Fibroblast of peridontal ligament (primary cell): Measurements from ENCODE around the gene NOL9.

ENCODE experiments used
- DNase-seq: peaks from one replicate; pipeline ENCODE4 v3.0.0-alpha.2; 2010; ENCODE audit errors: extremely low read depth

NOL9 gene

DNA sequence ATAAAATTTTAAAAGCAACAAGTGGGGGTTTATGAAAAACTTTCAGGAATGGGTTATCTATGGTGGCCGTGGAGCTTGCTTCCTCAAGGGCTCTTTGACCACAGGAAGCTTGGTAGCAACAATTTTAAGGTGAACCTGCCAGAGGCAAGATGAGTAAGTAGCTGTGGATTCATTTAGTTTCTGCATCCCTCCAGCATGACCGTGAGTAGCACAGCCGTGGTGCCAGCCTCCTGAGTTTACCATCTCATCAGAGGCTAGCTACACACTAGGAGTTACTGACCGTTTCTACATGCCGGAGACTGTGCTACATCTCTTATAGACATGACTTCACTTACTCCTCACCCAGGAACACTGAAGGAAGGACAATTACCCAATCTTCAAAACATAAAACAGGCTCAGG, 32.8 kb downstream of the NOL9 start:
- no peak for DNase-seq

DNA sequence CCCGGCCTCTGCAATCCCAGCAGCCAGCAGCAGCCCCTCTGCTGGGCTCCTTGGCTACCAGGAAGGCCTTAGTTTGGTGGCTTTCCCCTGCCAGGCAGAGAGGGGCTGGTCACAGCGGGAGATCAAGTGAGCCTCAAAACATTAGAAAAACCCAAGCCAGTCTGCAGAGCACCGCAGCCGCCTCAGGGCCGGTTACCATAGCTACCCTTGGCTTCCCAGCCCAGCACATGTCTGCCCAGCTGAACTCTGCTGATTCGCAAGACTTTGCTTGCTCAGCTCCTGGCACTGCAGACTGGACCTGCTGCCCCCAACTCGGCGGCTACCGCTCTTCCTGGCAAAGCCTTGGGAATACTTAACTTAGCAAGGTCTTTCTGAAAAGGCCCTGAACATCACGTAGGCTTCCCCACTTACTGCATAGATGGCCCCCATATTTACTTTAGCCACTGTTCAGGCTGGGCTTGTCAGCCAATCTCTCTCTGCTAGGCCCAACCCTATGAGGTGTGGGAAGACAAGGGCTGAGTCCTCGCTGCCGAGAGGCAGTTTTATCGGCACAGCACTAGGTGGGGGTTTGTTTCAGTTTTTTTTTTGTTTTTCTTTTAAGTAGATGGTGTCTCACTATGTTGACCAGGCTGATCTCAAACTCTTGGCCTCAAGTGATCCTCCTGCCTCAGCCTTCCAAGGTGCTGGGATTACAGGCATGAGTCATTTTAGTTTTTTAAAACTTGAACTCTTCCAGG, 34.2 kb downstream of the NOL9 start:
- DNase-seq, result peak; percentile 83

DNA sequence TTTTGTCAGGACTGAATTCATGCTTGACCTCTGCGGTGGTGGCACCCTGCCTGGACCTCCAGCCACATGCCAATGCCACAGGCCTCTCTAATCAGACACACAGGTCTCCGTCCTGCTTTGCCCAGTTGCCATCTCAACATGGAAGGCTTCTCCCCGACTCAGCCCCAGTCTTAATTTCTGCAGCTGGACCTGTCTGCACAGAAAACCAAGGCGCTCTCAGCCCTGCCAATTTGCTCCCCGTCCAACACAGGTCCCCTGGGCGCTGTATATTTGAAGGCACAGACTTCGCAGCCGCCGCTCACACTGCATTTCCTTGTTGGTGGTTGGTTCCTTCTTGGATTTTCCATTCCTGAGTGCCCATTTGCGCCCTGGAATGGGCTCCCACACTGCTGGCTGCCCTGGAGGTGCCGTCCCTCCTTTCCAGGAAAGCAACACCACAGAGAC, 34.8 kb downstream of the NOL9 start:
- DNase-seq, result no peak

GRCh38 chr1:6517435-6517851, 36.9 kb downstream of the NOL9 start:
- no peak for DNase-seq

DNA sequence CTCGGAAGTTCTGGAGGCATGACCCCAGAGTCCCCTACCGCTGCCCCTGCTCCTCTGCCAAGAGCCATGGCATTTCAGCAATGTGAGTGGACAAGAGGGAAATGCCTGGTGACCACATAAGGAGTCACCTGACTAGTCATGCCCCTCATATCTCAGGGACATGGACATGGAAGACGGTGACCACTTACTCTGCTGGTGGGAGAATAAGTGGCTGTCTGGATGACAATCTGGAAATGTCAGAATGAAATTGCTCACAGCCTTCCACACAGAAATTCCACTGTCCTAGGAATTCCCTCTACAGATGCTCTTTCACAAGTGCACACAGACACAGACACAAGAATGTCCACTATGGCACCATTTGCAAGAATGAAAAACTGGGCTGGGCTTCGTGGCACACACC, 38.5 kb downstream of the NOL9 start:
- no peak for DNase-seq

DNA sequence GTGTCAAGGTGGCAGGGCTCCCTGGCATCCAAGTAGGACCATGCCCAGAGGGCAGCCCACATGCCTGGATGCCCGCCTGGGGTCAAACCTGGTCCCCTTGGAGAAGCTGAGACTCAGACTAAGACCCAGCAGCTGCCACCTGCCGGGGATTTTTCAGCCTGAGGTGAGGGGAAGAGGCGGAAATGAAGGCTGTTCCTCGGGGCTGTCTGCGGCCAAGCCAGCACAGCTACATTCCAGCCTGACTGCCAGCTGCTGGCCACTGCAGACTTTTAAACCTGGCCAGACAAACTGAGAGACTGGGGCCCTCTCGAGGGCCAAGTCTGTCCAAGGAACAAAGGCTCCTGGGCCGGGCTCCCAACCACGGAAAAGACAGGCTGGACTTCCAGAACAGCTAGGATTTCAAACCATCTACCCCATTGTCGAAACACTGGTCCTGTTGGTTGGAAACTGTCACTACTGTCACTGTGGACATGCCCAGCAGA, 41.0 kb downstream of the NOL9 start:
- DNase-seq, result no peak

- no peak for DNase-seq
Observed at GRCh38 chr1:6512908-6513280, 41.4 kb downstream of the NOL9 start.

DNA sequence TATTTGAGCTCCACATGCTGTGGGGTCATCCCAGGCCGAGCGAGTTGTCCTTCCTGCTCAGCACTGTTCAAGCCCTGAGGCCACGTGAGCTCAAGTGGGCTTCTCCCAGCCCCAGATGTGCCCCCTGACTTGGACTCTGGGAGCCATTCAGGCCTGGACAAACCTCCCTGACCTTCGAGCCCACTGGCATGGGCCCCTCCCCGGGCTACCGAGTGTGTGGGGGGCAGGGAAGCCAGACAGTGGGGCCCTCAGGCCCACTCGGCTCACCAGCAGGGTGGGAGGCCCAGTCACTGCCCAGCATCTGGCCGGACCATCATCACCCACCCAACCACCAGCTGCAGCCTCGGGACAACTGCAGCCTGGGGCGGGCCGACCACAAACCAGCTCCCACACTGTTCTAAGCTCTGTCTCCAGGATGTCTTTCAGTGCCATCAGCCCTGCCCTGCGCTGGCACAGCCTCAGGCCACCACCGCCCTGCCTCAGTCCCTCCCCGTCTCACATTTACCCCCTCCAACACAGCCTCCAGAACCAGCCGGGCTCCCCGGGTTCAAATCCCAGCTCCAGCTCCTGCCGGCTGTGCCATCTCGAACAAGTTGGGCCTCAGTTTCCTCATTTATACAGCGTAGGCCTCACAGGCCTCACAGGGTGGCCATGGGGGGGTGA, 41.9 kb downstream of the NOL9 start:
- no peak for DNase-seq

- DNase-seq, result no peak
Observed at GRCh38 chr1:6511561-6512244, 42.6 kb downstream of the NOL9 start.

- no peak for DNase-seq
Observed at GRCh38 chr1:6511056-6511455, 43.3 kb downstream of the NOL9 start.

- no peak for DNase-seq
Observed at GRCh38 chr1:6510493-6510892, 43.8 kb downstream of the NOL9 start.

GRCh38 chr1:6509919-6510291, 44.4 kb downstream of the NOL9 start:
- no peak for DNase-seq

GRCh38 chr1:6509220-6509918, 44.9 kb downstream of the NOL9 start:
- DNase-seq, result no peak

DNA sequence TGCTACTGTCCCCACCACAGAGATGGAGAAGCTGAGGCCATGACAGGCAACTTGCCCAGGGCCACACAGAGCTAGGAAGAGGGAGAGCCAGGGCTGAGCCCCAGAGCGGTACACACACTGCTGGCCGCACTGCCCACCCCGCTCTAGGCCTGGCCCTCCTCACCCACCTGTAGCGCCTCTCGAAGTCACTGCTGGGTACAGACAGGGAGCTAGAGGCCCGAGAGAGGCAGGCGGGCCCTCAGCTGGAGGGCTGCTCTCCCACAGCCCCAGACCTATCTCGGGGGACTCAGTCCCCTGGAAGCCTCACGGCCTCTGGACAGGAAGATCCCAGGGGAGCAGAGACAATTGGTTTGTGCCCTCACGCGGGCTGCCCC, 45.5 kb downstream of the NOL9 start:
- DNase-seq, result no peak

DNA sequence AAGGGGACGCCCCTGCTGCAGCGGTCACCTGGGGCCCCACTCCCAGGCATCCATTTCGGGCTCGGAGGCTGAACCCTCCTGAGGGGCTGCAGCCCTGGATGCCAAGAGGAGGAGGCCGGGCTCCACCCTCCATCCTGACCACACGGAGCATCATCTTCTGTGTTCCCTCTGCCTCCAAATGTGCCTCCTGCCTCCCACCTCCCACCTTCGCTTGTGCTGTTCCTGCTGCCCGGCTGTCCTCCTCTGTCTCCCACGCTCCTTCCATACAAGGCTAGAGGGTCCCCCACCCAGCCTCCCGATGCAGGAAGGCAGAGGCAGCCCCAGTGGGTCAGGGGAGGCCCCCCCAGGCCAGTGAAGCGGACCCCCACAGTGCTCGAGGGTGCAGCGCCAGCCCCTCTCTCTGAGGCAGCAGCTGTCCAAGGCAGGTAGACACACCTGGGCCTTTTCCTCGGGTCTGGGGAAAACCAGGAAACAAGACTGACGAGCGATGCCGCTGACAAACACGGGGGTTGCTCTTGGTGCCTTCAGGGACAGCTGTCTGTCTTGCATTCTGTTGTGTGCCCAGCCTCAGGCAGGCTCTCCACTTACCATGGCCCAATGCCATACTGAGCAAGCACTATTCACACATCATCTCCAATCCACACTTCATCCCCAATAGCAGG, 46.0 kb downstream of the NOL9 start:
- DNase-seq, result no peak

GRCh38 chr1:6507461-6507911, 46.8 kb downstream of the NOL9 start:
- DNase-seq, result no peak

- no peak for DNase-seq
Observed at GRCh38 chr1:6507037-6507428, 47.3 kb downstream of the NOL9 start.

DNA sequence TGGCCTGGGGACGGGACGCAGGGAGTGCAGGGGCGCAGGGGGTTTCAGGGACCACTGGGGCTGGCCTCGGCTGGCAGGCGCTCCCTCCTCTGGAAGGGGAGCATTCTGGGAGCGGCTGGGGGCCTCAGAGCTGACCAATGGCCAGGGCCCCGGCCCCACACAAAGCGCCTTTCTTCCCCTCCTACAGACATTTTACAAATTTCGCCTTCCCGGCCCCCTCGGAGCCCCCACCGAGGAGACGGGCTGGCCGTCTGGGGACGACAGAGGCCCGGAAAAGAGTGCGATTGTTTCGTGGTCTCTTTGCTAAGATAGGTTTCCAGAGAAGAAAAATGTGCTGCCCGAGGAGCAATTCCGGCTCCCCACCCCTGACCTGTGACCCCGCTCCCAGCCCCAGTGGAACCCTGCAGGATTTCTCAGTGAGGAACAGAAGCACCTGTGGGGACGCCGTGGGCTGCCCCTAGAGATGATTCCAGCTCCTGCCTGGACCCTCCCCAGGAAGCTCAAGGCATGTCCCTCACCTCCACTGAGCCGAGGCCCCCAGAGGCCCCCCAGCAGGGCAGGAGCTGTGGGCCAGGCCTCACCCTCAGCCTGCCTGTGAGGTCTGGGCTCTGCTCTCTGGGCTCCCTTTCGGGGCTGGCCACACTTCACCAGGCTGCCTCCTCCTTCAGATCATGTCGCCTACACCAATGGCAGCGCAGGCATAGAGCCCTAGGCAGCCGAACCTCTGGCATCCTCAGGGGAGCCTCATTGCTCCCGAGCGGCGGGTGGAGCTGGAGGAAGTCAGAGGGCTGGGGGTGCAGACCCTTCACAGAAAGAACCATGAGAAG, 47.9 kb downstream of the NOL9 start:
- no peak for DNase-seq

GRCh38 chr1:6505367-6506209, 48.7 kb downstream of the NOL9 start:
- no peak for DNase-seq

DNA sequence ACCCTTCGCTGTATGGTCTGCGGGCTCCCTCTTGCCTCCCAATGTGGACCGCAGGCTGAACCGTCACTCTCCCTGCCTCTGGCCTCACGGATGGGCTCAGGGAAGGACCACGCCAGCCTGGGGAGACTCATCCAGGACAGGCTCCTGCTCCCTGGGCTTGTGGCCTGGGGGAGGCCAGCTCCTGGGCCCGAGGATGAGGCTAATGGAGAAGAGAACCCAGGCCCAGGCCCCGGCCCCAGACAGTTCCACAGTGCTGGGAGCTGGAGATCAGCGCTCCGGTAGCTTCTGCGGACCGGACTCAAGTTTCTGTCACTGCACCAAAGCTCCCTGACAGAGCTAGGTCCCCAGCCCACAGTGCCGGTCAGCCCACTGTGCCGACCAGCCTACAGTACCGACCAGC, 49.4 kb downstream of the NOL9 start:
- no peak for DNase-seq
